ENCODE data around the gene CNOT8.

DNA sequence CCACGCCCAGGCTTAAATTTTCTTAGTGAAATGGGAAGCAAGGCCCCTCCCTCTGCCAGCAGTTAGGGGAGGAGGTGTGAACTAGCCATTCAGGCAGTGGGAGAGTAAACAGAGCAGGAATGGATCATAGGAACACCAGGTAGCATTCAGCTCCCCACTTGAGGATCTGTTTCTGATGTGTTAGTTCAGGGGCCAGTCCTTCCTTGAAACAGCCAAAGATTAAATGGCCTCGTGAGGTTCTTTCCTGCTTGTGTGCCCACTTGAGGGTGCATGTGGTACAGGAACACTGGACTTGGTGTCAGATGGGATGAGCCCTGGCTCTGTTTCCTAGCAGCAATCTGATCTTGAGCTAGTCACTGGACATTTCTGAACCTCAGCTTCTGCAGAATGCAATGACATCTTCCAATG, 29.2 kb upstream of the CNOT8 start:
- TF ChIP-seq EZH2 (IDR thresholded peaks at IDR 0.05; ENCODE audit: insufficient read depth, poor library complexity, severe bottlenecking) (no peak), EZH2phosphoT487 (IDR thresholded peaks at IDR 0.05; ENCODE audit: insufficient read depth, low read depth) (no peak)

Measured in GM23248 (cell line).